GM13977 (cell line): ENCODE measurements around the gene SNX11.
"Not testable (repeated sequence)": the region's sequence is repeated elsewhere in the genome, so short reads cannot be mapped to it uniquely, and the experiment has no call there.

Experiments
- DNase-seq: peaks from one replicate; pipeline ENCODE4 v3.0.0; 2012; ENCODE audit warnings: low spot score
- in situ Hi-C: fragments of 300-500 bp; cut with MboI; formaldehyde crosslinking; loops from one replicate; pipeline ENCODE4 v1.12.0; 2022; ENCODE audit warnings: low sequenced_read_pairs, low pct_unique_long_range_greater_than_20kb, mixed read lengths, inconsistent platforms; ENCODE audit not compliant: unreplicated experiment
- TF ChIP-seq, protein P1 (sequence below): IDR thresholded peaks from 2 replicates; pipeline ENCODE4 v1.5.1; 2012; ENCODE audit warnings: mild to moderate bottlenecking, control low read depth; ENCODE audit not compliant: insufficient read depth; ENCODE audit errors: extremely low read depth, missing control alignments

SNX11 gene

DNA sequence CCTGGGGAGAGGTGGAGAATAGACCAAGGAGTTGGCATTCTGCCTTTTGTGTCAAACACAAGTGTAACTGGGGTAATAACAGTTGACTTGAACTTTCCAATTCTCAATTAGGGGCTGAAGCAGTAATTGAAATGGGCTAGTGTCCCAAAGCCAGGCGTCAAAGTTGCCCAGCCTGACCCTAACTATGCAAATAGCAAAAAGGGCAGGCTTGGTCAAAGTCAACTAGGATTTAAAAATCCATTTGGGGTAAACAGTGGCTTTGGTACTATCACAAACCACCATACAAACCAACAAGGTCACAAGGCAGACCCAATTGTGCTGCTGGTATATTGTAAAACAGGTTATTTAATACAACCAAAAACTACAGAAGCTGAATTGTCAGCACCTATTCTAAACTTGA lies 41.4 kb upstream of the SNX11 start:
- TF ChIP-seq, protein P1, sequence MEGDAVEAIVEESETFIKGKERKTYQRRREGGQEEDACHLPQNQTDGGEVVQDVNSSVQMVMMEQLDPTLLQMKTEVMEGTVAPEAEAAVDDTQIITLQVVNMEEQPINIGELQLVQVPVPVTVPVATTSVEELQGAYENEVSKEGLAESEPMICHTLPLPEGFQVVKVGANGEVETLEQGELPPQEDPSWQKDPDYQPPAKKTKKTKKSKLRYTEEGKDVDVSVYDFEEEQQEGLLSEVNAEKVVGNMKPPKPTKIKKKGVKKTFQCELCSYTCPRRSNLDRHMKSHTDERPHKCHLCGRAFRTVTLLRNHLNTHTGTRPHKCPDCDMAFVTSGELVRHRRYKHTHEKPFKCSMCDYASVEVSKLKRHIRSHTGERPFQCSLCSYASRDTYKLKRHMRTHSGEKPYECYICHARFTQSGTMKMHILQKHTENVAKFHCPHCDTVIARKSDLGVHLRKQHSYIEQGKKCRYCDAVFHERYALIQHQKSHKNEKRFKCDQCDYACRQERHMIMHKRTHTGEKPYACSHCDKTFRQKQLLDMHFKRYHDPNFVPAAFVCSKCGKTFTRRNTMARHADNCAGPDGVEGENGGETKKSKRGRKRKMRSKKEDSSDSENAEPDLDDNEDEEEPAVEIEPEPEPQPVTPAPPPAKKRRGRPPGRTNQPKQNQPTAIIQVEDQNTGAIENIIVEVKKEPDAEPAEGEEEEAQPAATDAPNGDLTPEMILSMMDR, result no peak
- in situ Hi-C loops, result loop anchor here (5.0 kb wide), 1 partner anchor 39 kb away; no protein-coding TSS in a partner anchor
- DNase-seq, result no peak

GRCh38 chr17:48066656-48067055 lies 40.9 kb upstream of the SNX11 start:
- in situ Hi-C loops, result loop anchor here (5.0 kb wide), 1 partner anchor 39 kb away; no protein-coding TSS in a partner anchor
- TF ChIP-seq, protein P1, result no peak
- no peak for DNase-seq

DNA sequence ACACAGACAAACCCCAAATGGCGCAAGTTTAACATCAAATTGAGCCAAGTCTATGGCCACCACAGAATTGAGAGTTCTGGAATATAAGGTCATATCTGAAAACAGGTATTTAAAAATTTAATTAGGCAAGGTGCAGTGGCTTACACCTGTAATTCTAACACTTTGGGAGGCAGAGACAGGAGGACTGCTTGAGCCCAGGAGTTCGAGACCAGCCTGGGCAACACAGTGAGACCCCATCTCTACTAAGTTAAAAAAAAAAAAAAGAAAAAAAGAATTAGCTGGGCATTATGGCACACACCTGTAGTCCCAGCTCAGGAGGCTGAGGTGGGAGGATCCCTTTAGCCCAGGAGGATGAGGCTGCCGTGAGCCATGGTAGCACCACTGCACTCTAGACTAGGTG lies 40.3 kb upstream of the SNX11 start:
- no peak for DNase-seq
- in situ Hi-C loops, result loop anchor here (5.0 kb wide), 1 partner anchor 40 kb away; no protein-coding TSS in a partner anchor
- TF ChIP-seq, protein P1, result no peak

- not testable (repeated sequence) for DNase-seq
- in situ Hi-C loops, result loop anchor here (5.0 kb wide), 1 partner anchor 41 kb away; no protein-coding TSS in a partner anchor
Observed at GRCh38 chr17:48067808-48068207, 39.8 kb upstream of the SNX11 start.

- in situ Hi-C loops, result loop anchor here (5.0 kb wide), 1 partner anchor 41 kb away; no protein-coding TSS in a partner anchor
- DNase-seq, result no peak
- TF ChIP-seq, protein P1, result no peak
Observed at GRCh38 chr17:48068491-48068961, 39.0 kb upstream of the SNX11 start.

DNA sequence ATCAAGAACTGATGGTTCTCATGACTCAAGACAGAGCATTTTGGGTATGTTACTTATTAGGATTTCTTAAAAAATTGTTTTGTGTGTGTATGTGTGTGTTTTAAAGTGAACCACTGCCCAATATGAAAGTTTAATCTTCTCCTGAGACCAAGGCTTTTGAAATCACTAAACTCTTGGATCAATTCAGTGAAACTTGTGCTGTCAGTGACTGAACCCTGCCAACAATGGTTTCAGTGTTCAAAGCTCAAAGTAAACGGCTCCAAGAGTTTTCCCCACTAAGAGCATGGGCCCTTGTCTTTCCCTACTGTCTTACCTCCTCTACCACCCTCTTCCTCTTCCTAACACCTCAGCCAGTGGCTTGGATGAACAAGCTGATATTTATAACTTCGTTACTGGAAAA lies 37.4 kb upstream of the SNX11 start:
- TF ChIP-seq, protein P1, result no peak
- in situ Hi-C loops, result no loop called here
- DNase-seq, result no peak

DNA sequence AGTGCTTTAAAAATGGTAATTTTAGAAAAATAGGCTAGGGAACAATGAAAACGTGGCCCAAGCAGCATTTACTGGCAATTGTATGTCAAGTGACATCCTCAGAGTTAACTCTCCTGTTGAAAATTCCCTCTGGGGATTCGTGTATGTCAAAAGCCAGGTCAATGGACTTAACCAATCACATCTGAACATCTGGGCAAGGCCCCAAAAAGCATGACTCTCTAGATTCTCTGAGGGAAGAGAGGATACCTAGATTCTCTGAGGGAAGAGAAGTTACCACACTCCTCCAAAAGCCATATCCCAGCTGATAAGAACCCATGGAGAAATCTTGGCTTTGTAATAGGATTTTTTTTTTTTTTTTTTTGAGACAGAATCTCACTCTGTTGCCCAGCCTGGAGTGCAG lies 35.9 kb upstream of the SNX11 start:
- in situ Hi-C loops, result no loop called here
- DNase-seq, result no peak
- TF ChIP-seq, protein P1, result no peak

- in situ Hi-C loops, result not testable (repeated sequence)
Observed at GRCh38 chr17:48072811-48073210, 34.8 kb upstream of the SNX11 start.

DNA sequence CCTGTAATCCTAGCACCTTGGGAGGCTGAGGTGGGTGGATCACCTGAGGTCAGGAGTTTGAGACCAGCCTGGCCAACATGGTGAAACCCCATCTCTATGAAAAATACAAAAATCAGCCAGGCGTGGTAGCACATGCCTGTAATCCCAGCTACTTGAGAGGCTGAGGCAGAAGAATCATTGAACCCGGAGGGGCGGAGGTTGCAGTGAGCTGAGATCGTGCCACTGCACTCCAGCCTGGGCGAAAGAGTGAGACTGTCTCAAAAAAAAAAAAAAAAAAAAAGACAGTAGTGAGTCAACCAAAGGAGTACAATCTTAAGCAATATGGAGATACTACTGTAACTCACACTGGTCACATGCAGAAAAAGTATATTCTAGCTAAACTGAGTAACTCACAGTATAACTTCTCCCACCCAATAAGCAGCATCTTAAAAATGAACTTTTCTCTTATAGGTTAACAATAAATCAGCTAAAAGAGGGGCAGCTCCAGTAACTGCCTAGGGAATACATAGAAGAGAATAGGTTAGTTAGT lies 33.9 kb upstream of the SNX11 start:
- in situ Hi-C loops, DNase-seq: not testable (repeated sequence)

More at GRCh38 chr17:48072811-48073210, 34.8 kb upstream of the SNX11 start:
- not testable (repeated sequence) for DNase-seq
